ENCODE data around the gene MYH11. TPM values are rescaled to one million over a fixed set of nuclear protein-coding genes. Genes with fewer than 3 reads are reported as not detected.

MYH11 gene
- total and polyA plus RNA-seq, 5 donors from 2014 or later, result 0.15 to 0.67 (median 0.43) TPM; not detected in 1

DNA sequence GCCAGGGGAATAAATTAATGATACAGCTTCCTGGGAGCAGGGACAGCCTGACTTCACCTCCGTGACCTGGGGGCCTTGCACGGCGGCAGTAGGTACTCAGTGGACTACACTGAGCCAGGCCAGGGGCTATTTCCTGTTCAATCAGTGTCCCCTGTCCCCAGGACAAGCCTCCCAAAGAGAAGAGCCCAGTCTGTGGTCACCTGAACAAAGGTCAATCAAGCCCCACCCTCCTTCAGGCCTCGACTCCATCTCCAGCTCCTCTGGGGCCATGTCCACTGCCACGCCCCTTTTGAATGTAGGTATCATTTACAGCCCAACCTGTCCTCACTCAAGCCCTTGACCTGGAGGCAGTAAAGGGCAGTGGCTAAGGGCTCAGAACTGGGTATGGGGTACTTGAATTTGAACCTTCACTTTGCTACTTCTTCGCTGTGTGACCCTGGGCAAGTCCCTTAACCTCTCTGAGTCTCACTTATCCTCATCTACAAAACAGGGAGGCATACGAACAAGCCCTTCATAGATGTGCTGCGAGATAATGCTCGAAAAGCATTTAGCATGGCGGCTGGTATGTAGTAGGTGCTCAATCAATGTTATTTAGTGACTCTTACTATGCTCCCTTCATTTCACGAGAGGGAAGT lies 29.0 kb downstream of the MYH11 start:
- Mint-ChIP-seq H3K27ac (no peak overlapping the region), H3K4me1 (peaks cover 0 to 5% (median 0%) of the 10 kb centered on the region in 4 donors), H3K36me3 (no peaks in the 10 kb centered on the region), H3K27me3 (peaks cover 11% of the 10 kb centered on the region), H3K4me3 (no peak overlapping the region), H3K9me3 (no peaks in the 10 kb centered on the region)
- no peaks in the 10 kb centered on the region for H3K27me3 ChIP-seq (ENCODE audit: control insufficient read depth, insufficient read depth, low read length)
- H3K36me3 ChIP-seq (ENCODE audit: control insufficient read depth, insufficient read depth, low read length), result no peaks in the 10 kb centered on the region
- no peaks in the 10 kb centered on the region for H3K9me3 ChIP-seq (ENCODE audit: control insufficient read depth in 2 of 2, low read length in 2 of 2)
- DNase-seq (no peak), ATAC-seq (ENCODE audit: low read depth in 2 of 2) (no peak)
- H3K4me1 ChIP-seq (ENCODE audit: control insufficient read depth, insufficient read depth, low read length, poor library complexity, severe bottlenecking), result no peaks in the 10 kb centered on the region
- H3K27ac ChIP-seq (ENCODE audit: insufficient read depth, low read length, poor library complexity, severe bottlenecking), result no peak overlapping the region
- H3K4me3 ChIP-seq (ENCODE audit: low read depth, low read length), result no peak overlapping the region

- H3K27ac ChIP-seq (ENCODE audit: insufficient read depth, low read length, poor library complexity, severe bottlenecking), result no peak overlapping the region
- H3K9me3 ChIP-seq (ENCODE audit: control insufficient read depth in 2 of 2, low read length in 2 of 2), result no peaks in the 10 kb centered on the region
- no peak overlapping the region for H3K4me3 ChIP-seq (ENCODE audit: low read depth, low read length)
- no peaks in the 10 kb centered on the region for H3K4me1 ChIP-seq (ENCODE audit: control insufficient read depth, insufficient read depth, low read length, poor library complexity, severe bottlenecking)
- DNase-seq (no peak), ATAC-seq (ENCODE audit: low read depth in 2 of 2) (no peak)
- peaks cover 0 to 5% (median 0%) of the 10 kb centered on the region in 4 donors for H3K4me1 Mint-ChIP-seq
- H3K27me3 Mint-ChIP-seq, result peaks cover 11% of the 10 kb centered on the region
- no peak overlapping the region for H3K27ac Mint-ChIP-seq
- no peaks in the 10 kb centered on the region for H3K9me3 Mint-ChIP-seq
- no peak overlapping the region for H3K4me3 Mint-ChIP-seq
- H3K36me3 Mint-ChIP-seq, result no peaks in the 10 kb centered on the region
- no peaks in the 10 kb centered on the region for H3K27me3 ChIP-seq (ENCODE audit: control insufficient read depth, insufficient read depth, low read length)
- H3K36me3 ChIP-seq (ENCODE audit: control insufficient read depth, insufficient read depth, low read length), result no peaks in the 10 kb centered on the region
Observed at GRCh38 chr16:15827299-15827698, 29.5 kb downstream of the MYH11 start.

DNA sequence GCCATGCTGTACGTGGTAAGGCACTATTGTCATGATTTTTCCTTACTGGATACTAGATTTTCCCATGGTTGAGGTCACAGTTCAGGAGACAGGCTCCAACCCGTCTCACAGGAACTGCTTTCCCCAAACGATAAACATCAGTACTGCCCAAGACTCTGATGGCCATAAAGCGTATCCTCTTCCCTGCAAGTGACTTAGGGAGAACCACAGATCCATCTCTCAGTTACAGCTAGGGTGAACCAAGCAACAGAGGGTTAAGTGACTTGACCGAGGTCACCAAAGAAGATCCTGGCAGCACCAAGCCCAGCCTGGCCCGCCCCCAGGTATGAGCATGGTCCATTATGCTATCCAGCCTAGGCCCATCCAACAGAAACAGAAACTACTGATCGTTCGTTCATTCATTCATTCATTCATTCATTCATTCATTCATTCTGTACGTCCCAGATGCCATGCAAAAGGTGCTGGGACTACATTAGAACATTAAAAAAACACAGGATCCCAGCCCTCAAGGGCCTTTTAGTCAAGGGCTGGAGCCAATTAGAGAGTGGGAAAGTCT lies 31.0 kb downstream of the MYH11 start:
- Mint-ChIP-seq H3K9me3 (no peaks in the 10 kb centered on the region), H3K27me3 (peaks cover 4% of the 10 kb centered on the region)

DNA sequence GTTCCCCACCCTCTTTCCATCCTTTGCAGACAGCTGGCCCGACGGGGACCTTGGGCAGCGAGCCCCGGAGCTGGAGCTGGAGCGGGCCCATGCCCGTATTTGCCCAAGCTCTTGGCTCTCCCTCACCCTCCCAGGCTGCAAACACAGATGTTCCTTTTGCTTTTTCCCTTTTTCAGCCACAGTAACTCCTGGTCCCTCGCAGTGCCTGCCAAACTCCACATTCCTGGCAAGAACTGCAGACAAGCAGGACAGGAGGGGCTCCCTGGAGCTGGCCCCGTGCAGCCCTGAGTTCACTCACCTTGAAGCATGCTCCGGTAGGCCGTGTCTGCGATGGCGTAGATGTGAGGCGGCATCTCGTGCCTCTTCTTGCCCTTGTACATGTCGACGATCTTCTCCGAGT lies 33.9 kb downstream of the MYH11 start:
- H3K27me3 ChIP-seq (ENCODE audit: control insufficient read depth, insufficient read depth, low read length), result no peaks in the 10 kb centered on the region
- no peak for ATAC-seq (ENCODE audit: low read depth in 2 of 2)
- no peaks in the 10 kb centered on the region for H3K9me3 ChIP-seq (ENCODE audit: control insufficient read depth in 2 of 2, low read length in 2 of 2)
- Mint-ChIP-seq H3K4me1 (no peaks in the 10 kb centered on the region), H3K27me3 (peaks cover 12% of the 10 kb centered on the region), H3K27ac (no peak overlapping the region), H3K36me3 (no peaks in the 10 kb centered on the region), H3K9me3 (peaks cover 0 to under 1% (median 0%) of the 10 kb centered on the region in 7 donors), H3K4me3 (no peak overlapping the region)
- H3K36me3 ChIP-seq (ENCODE audit: control insufficient read depth, insufficient read depth, low read length), result no peaks in the 10 kb centered on the region
- H3K27ac ChIP-seq (ENCODE audit: insufficient read depth, low read length, poor library complexity, severe bottlenecking), result no peak overlapping the region
- no peak overlapping the region for H3K4me3 ChIP-seq (ENCODE audit: low read depth, low read length)
- no peak for DNase-seq
- no peaks in the 10 kb centered on the region for H3K4me1 ChIP-seq (ENCODE audit: control insufficient read depth, insufficient read depth, low read length, poor library complexity, severe bottlenecking)

More for the DNA sequence above, 31.0 kb downstream of the MYH11 start:
- Histone ChIP-seq H3K27ac (ENCODE audit: insufficient read depth, low read length, poor library complexity, severe bottlenecking) (no peak overlapping the region), H3K9me3 (ENCODE audit: control insufficient read depth in 2 of 2, low read length in 2 of 2) (no peaks in the 10 kb centered on the region), H3K4me1 (ENCODE audit: control insufficient read depth, insufficient read depth, low read length, poor library complexity, severe bottlenecking) (no peaks in the 10 kb centered on the region), H3K4me3 (ENCODE audit: low read depth, low read length) (no peak overlapping the region), H3K36me3 (ENCODE audit: control insufficient read depth, insufficient read depth, low read length) (no peaks in the 10 kb centered on the region), H3K27me3 (ENCODE audit: control insufficient read depth, insufficient read depth, low read length) (no peaks in the 10 kb centered on the region)
- Mint-ChIP-seq H3K4me3 (no peak overlapping the region), H3K4me1 (no peaks in the 10 kb centered on the region), H3K27ac (no peak overlapping the region), H3K36me3 (no peaks in the 10 kb centered on the region)
- ATAC-seq (ENCODE audit: low read depth in 2 of 2) (no peak), DNase-seq (no peak)

DNA sequence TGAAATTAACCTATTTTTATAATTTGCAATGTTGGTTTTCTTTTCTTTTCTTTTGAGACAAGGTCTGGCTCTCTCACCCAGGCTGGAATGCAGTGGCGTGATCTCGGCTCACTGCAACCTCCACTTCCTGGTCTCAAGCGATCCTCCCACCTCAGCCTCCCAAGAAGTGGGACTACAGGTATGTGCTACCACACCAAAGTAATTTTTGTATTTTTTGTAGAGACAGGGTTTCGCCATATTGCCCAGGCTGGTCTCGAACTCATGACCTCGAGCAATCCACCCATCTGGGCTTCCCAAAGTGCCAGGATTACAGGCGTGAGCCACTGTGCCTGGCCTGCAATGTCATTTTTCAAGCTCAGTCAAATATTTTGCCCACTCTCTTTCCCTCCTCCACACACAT lies 36.0 kb downstream of the MYH11 start:
- H3K27ac Mint-ChIP-seq, result no peak overlapping the region
- no peaks in the 10 kb centered on the region for H3K27me3 ChIP-seq (ENCODE audit: control insufficient read depth, insufficient read depth, low read length)
- no peak overlapping the region for H3K4me3 ChIP-seq (ENCODE audit: low read depth, low read length)
- peaks cover 0 to 11% (median 5%) of the 10 kb centered on the region in 7 donors for H3K9me3 Mint-ChIP-seq
- no peak for ATAC-seq (ENCODE audit: low read depth in 2 of 2)
- no peaks in the 10 kb centered on the region for H3K36me3 ChIP-seq (ENCODE audit: control insufficient read depth, insufficient read depth, low read length)
- H3K4me1 Mint-ChIP-seq, result no peaks in the 10 kb centered on the region
- H3K9me3 ChIP-seq (ENCODE audit: control insufficient read depth in 2 of 2, low read length in 2 of 2), result peaks cover 10% of the 10 kb centered on the region in 2 experiments
- H3K36me3 Mint-ChIP-seq, result no peaks in the 10 kb centered on the region
- H3K4me1 ChIP-seq (ENCODE audit: control insufficient read depth, insufficient read depth, low read length, poor library complexity, severe bottlenecking), result no peaks in the 10 kb centered on the region
- no peak for DNase-seq
- peaks cover 17% of the 10 kb centered on the region for H3K27me3 Mint-ChIP-seq
- no peak overlapping the region for H3K4me3 Mint-ChIP-seq
- H3K27ac ChIP-seq (ENCODE audit: insufficient read depth, low read length, poor library complexity, severe bottlenecking), result no peak overlapping the region

GRCh38 chr16:15819046-15819445 lies 37.8 kb downstream of the MYH11 start:
- H3K4me1 Mint-ChIP-seq, result no peaks in the 10 kb centered on the region
- Histone ChIP-seq H3K4me3 (ENCODE audit: low read depth, low read length) (no peak overlapping the region), H3K9me3 (ENCODE audit: control insufficient read depth in 2 of 2, low read length in 2 of 2) (peaks cover 14 to 19% of the 10 kb centered on the region in 2 experiments), H3K27ac (ENCODE audit: insufficient read depth, low read length, poor library complexity, severe bottlenecking) (no peak overlapping the region), H3K36me3 (ENCODE audit: control insufficient read depth, insufficient read depth, low read length) (no peaks in the 10 kb centered on the region), H3K4me1 (ENCODE audit: control insufficient read depth, insufficient read depth, low read length, poor library complexity, severe bottlenecking) (no peaks in the 10 kb centered on the region), H3K27me3 (ENCODE audit: control insufficient read depth, insufficient read depth, low read length) (no peaks in the 10 kb centered on the region)
- no peak overlapping the region for H3K27ac Mint-ChIP-seq
- H3K9me3 Mint-ChIP-seq, result peaks cover 0 to 17% (median 6%) of the 10 kb centered on the region in 7 donors
- no peaks in the 10 kb centered on the region for H3K36me3 Mint-ChIP-seq
- no peak overlapping the region for H3K4me3 Mint-ChIP-seq
- H3K27me3 Mint-ChIP-seq, result peaks cover 21% of the 10 kb centered on the region
- DNase-seq (no peak), ATAC-seq (ENCODE audit: low read depth in 2 of 2) (no peak)

DNA sequence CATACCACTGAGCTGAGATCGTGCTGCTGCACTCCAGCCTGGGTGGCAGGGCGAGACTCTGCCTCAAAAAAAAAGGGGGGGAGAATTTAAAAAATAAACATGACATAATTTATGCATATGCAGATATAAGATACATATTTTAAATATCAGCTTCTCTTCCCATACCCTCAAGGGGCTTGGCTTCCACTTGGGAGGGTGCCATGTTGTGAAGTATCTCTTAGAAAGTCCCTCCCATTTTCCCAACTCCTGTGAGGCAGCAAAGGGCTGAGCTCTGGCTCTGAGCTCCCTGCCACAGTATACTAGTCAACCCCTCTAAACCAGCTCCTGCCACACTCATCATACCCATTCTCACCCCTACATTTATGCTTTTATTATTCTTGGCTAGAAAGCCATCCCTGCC lies 39.4 kb downstream of the MYH11 start:
- ATAC-seq (ENCODE audit: low read depth in 2 of 2) (no peak), DNase-seq (no peak)
- H3K27ac ChIP-seq (ENCODE audit: insufficient read depth, low read length, poor library complexity, severe bottlenecking), result no peak overlapping the region
- Mint-ChIP-seq H3K27me3 (peaks cover 21% of the 10 kb centered on the region), H3K36me3 (no peaks in the 10 kb centered on the region), H3K4me3 (no peak overlapping the region), H3K9me3 (peaks cover 0 to 18% (median 6%) of the 10 kb centered on the region in 7 donors), H3K4me1 (no peaks in the 10 kb centered on the region), H3K27ac (no peak overlapping the region)
- peaks cover 14 to 19% of the 10 kb centered on the region in 2 experiments for H3K9me3 ChIP-seq (ENCODE audit: control insufficient read depth in 2 of 2, low read length in 2 of 2)
- no peaks in the 10 kb centered on the region for H3K36me3 ChIP-seq (ENCODE audit: control insufficient read depth, insufficient read depth, low read length)
- H3K27me3 ChIP-seq (ENCODE audit: control insufficient read depth, insufficient read depth, low read length), result no peaks in the 10 kb centered on the region
- H3K4me3 ChIP-seq (ENCODE audit: low read depth, low read length), result no peak overlapping the region
- no peaks in the 10 kb centered on the region for H3K4me1 ChIP-seq (ENCODE audit: control insufficient read depth, insufficient read depth, low read length, poor library complexity, severe bottlenecking)

- Mint-ChIP-seq H3K27me3 (peaks cover 32% of the 10 kb centered on the region), H3K36me3 (no peaks in the 10 kb centered on the region), H3K9me3 (peaks cover 0 to 18% (median 6%) of the 10 kb centered on the region in 7 donors), H3K4me1 (no peaks in the 10 kb centered on the region), H3K4me3 (no peak overlapping the region), H3K27ac (no peak overlapping the region)
- Histone ChIP-seq H3K36me3 (ENCODE audit: control insufficient read depth, insufficient read depth, low read length) (no peaks in the 10 kb centered on the region), H3K9me3 (ENCODE audit: control insufficient read depth in 2 of 2, low read length in 2 of 2) (peaks cover 14 to 19% of the 10 kb centered on the region in 2 experiments), H3K27ac (ENCODE audit: insufficient read depth, low read length, poor library complexity, severe bottlenecking) (no peak overlapping the region), H3K4me3 (ENCODE audit: low read depth, low read length) (no peak overlapping the region), H3K27me3 (ENCODE audit: control insufficient read depth, insufficient read depth, low read length) (no peaks in the 10 kb centered on the region), H3K4me1 (ENCODE audit: control insufficient read depth, insufficient read depth, low read length, poor library complexity, severe bottlenecking) (no peaks in the 10 kb centered on the region)
- no peak for ATAC-seq (ENCODE audit: low read depth in 2 of 2)
- no peak for DNase-seq
Observed at GRCh38 chr16:15816228-15816627, 40.6 kb downstream of the MYH11 start.

Measured in CD4-positive, CD25-positive, alpha-beta regulatory T cell (primary cell).